OCI-LY1 (cell line): ENCODE results near the gene UAP1.

ENCODE experiments used
- H2AFZ ChIP-seq: fragments of 200-600 bp; sonication (generic), shearing (Covaris generic); 2 replicates; pipeline ENCODE4 v1.6.0; 2014; ENCODE audit warnings: antibody characterized with exemption, mild to moderate bottlenecking, low read length
- H3F3A ChIP-seq: fragments of 200-600 bp; sonication (generic), shearing (Covaris generic); 2 replicates; pipeline ENCODE4 v1.6.0; 2014; ENCODE audit warnings: mild to moderate bottlenecking, antibody characterized with exemption, low read length, moderate library complexity; ENCODE audit not compliant: insufficient read depth
- H3K27ac ChIP-seq: fragments of 200-600 bp; sonication (generic); 2 replicates; pipeline ENCODE4 v1.5.1; 2014; ENCODE audit warnings: low read length, mixed run types, mild to moderate bottlenecking, low read depth; ENCODE audit not compliant: poor library complexity, severe bottlenecking
- H3K27me3 ChIP-seq: fragments of 200-600 bp; sonication (generic); 2 replicates; pipeline ENCODE4 v1.6.0; 2014; ENCODE audit warnings: antibody characterized with exemption, mild to moderate bottlenecking, low read length, moderate library complexity; ENCODE audit not compliant: insufficient read depth
- H3K36me3 ChIP-seq: fragments of 200-600 bp; sonication (generic); 2 replicates; pipeline ENCODE4 v1.6.1; 2014; ENCODE audit warnings: mild to moderate bottlenecking, antibody characterized with exemption, low read length, moderate library complexity, mixed read lengths; ENCODE audit not compliant: insufficient read depth
- H3K4me1 ChIP-seq: fragments of 200-600 bp; sonication (generic); 2 replicates; pipeline ENCODE4 v1.5.1; 2014; ENCODE audit warnings: mild to moderate bottlenecking, low read length, moderate library complexity; ENCODE audit not compliant: insufficient read depth, severe bottlenecking
- H3K4me2 ChIP-seq: fragments of 200-600 bp; sonication (generic), shearing (Covaris generic); 2 replicates; pipeline ENCODE4 v1.6.1; 2014; ENCODE audit warnings: low read length
- H3K4me3 ChIP-seq: fragments of 200-600 bp; sonication (generic); 2 replicates; pipeline ENCODE4 v1.5.1; 2014; ENCODE audit warnings: low read length, low read depth, mild to moderate bottlenecking, mixed read lengths; ENCODE audit not compliant: poor library complexity, severe bottlenecking
- H3K79me2 ChIP-seq: fragments of 200-600 bp; shearing (Covaris generic); 2 replicates; pipeline ENCODE4 v1.6.1; 2016; ENCODE audit warnings: mixed run types, low read length, mixed read lengths; ENCODE audit not compliant: insufficient read depth
- H3K9ac ChIP-seq: fragments of 200-600 bp; sonication (generic), shearing (Covaris generic); 2 replicates; pipeline ENCODE4 v1.6.1; 2014; ENCODE audit warnings: mild to moderate bottlenecking, low read length, mixed read lengths
- H3K9me2 ChIP-seq: fragments of 200-600 bp; sonication (generic), shearing (Covaris generic); 2 replicates; pipeline ENCODE4 v1.6.1; 2014; ENCODE audit warnings: low read depth, mild to moderate bottlenecking, low read length, mixed read lengths
- H3K9me3 ChIP-seq: fragments of 200-600 bp; shearing (Covaris generic); 2 replicates; pipeline ENCODE4 v1.6.1; 2014; ENCODE audit warnings: low read length, mixed read lengths
- H4K20me1 ChIP-seq: fragments of 200-600 bp; sonication (generic), shearing (Covaris generic); 2 replicates; pipeline ENCODE4 v1.6.0; 2016; ENCODE audit warnings: mild to moderate bottlenecking, low read length; ENCODE audit not compliant: insufficient read depth
- CTCF ChIP-seq: fragments of 200-600 bp; sonication (generic), shearing (Covaris generic); IDR thresholded peaks from 2 replicates; pipeline ENCODE4 v1.5.1; 2017; ENCODE audit warnings: mild to moderate bottlenecking, antibody characterized with exemption, low read length, moderate library complexity, mixed read lengths
- EZH2 ChIP-seq: fragments of 200-600 bp; sonication (generic), shearing (Covaris generic); IDR thresholded peaks from 2 replicates; pipeline ENCODE4 v1.8.0; 2017; ENCODE audit warnings: borderline replicate concordance, mixed run types, mild to moderate bottlenecking, antibody characterized with exemption, low read length, moderate library complexity, mixed read lengths

The UAP1 gene

GRCh38 chr1:162561616-162562469 lies at the start of gene UAP1:
TSS of gene UAP1 (plus strand) at chr1:162561722. CDS start at chr1:162566069, 4,347 bp downstream.
- Histone ChIP-seq H3K4me3 (peak within 1 kb of the TSS; percentile 86), H3K9me3 (0 out of 2 replicates have a peak, but pooled peaks cover 3% of the 10 kb centered on the region), H3K27me3 (no peaks in the 10 kb centered on the region), H3K4me2 (peak within 1 kb of the TSS; percentile 78), H2AFZ (peak within 1 kb of the TSS; percentile 76; the same call in 1 of the 2 replicates), H3K4me1 (peaks cover 19% of the 10 kb centered on the region), H3F3A (no peaks in the 10 kb centered on the region), H3K9me2 (no peaks in the 10 kb centered on the region), H3K79me2 (peaks cover 14% of the 10 kb centered on the region; the same call in 1 of the 2 replicates), H3K9ac (peak within 1 kb of the TSS; percentile 88), H4K20me1 (no peaks in the 10 kb centered on the region), H3K27ac (peak within 1 kb of the TSS; percentile 32), H3K36me3 (peaks cover 2% of the 10 kb centered on the region; the same call in 1 of the 2 replicates)
- TF ChIP-seq EZH2 (no peak), CTCF (no peak)

GRCh38 chr1:162527314-162527713 lies 34.2 kb upstream of the UAP1 start:
- H3K27ac ChIP-seq = no peak overlapping the region
- TF ChIP-seq EZH2 (no peak), CTCF (no peak)
- H3K4me1 ChIP-seq = peaks cover 12% of the 10 kb centered on the region
- no peaks in the 10 kb centered on the region for H3K27me3 ChIP-seq
- no peaks in the 10 kb centered on the region for H3K9me2 ChIP-seq
- H3K4me2 ChIP-seq = no peak overlapping the region
- H3K9ac ChIP-seq = no peak overlapping the region
- peaks cover 47% of the 10 kb centered on the region for H3K36me3 ChIP-seq
- H2AFZ ChIP-seq = no peak overlapping the region
- H3F3A ChIP-seq = no peaks in the 10 kb centered on the region
- no peak overlapping the region for H3K4me3 ChIP-seq
- H4K20me1 ChIP-seq = no peaks in the 10 kb centered on the region
- no peaks in the 10 kb centered on the region for H3K9me3 ChIP-seq
- no peaks in the 10 kb centered on the region for H3K79me2 ChIP-seq

GRCh38 chr1:162530307-162530987 lies 31.1 kb upstream of the UAP1 start:
- no peak for TF ChIP-seq CTCF
- TF ChIP-seq EZH2 = no peak
- Histone ChIP-seq H3K9ac (no peak overlapping the region), H3F3A (no peaks in the 10 kb centered on the region)

More at GRCh38 chr1:162530307-162530987, 31.1 kb upstream of the UAP1 start:
- H3K4me2 ChIP-seq = peak overlapping the region; percentile 23; the same call in 1 of the 2 replicates
- H4K20me1 ChIP-seq = no peaks in the 10 kb centered on the region
- H3K27ac ChIP-seq = peak overlapping the region; percentile 38
- no peaks in the 10 kb centered on the region for H3K9me3 ChIP-seq
- H3K9me2 ChIP-seq = no peaks in the 10 kb centered on the region
- H3K4me1 ChIP-seq = peaks cover 12% of the 10 kb centered on the region
- no peak overlapping the region for H2AFZ ChIP-seq
- no peaks in the 10 kb centered on the region for H3K27me3 ChIP-seq
- no peak overlapping the region for H3K4me3 ChIP-seq
- no peaks in the 10 kb centered on the region for H3K79me2 ChIP-seq
- peaks cover 17% of the 10 kb centered on the region; the same call in 1 of the 2 replicates for H3K36me3 ChIP-seq
